ENCODE data around the gene SNAPIN. TPM values are rescaled to one million over a fixed set of nuclear protein-coding genes. Genes with fewer than 3 reads are reported as not detected.

Gene SNAPIN
- total and polyA plus RNA-seq, 9 donors = 31.6 to 70.2 (median 39.5) TPM

- Histone ChIP-seq H3K36me3 (no peaks in the 10 kb centered on the region), H3K9me3 (no peaks in the 10 kb centered on the region), H3K27me3 (no peaks in the 10 kb centered on the region), H3K4me3 (peak overlapping the region; percentile 64), H3K27ac (peak overlapping the region; percentile 44 to 65), H3K4me1 (ENCODE audit: insufficient read depth) (no peaks in the 10 kb centered on the region)
- TF ChIP-seq CTCF (IDR thresholded peaks at IDR 0.05) (peak; percentile 73 to 86 (median 83)), POLR2A (IDR thresholded peaks at IDR 0.05) (no peak)
- peak; percentile 59 to 71 (median 67) for DNase-seq
- WGBS, 3 donors = 1% methylated on average over 29 of the region's 29 CpGs
- intact Hi-C loops (cut with DNase I) = loop anchor here (2.0 to 10.0 kb wide), 7 partner anchors 69 to 309 kb away; partner anchors contain the start of genes DENND4B (in 2 of the 4), RAB13 (in 2 of the 4) and SLC27A3 (in 1 of the 4)
Measured at GRCh38 chr1:153677718-153678518, 19.4 kb downstream of the SNAPIN start.

DNA sequence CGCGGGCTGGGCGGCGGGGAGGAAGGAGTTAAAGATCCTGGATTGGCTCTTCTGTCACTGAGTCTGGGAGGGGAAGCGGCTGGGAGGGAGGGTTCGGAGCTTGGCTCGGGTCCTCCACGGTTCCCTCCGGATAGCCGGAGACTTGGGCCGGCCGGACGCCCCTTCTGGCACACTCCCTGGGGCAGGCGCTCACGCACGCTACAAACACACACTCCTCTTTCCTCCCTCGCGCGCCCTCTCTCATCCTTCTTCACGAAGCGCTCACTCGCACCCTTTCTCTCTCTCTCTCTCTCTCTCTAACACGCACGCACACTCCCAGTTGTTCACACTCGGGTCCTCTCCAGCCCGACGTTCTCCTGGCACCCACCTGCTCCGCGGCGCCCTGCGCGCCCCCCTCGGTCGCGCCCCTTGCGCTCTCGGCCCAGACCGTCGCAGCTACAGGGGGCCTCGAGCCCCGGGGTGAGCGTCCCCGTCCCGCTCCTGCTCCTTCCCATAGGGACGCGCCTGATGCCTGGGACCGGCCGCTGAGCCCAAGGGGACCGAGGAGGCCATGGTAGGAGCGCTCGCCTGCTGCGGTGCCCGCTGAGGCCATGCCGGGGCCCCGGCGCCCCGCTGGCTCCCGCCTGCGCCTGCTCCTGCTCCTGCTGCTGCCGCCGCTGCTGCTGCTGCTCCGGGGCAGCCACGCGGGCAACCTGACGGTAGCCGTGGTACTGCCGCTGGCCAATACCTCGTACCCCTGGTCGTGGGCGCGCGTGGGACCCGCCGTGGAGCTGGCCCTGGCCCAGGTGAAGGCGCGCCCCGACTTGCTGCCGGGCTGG, 20.2 kb downstream of the SNAPIN start, which contains the start of gene NPR1:
Gene NPR1, plus strand, starts transcription at position 170 of the 818 bp plus-strand sequence. Its CDS starts 421 bp downstream, at position 591.
- H3K36me3 ChIP-seq = no peaks in the 10 kb centered on the region
- TF ChIP-seq EP300 (IDR thresholded peaks at IDR 0.05) (no peak), POLR2A (IDR thresholded peaks at IDR 0.05) (no peak), CTCF (IDR thresholded peaks at IDR 0.05) (no peak)
- H3K27ac ChIP-seq = peak within 1 kb of the TSS; percentile 65 to 78
- H3K4me3 ChIP-seq = peak within 1 kb of the TSS; percentile 64
- H3K27me3 ChIP-seq = no peaks in the 10 kb centered on the region
- H3K9me3 ChIP-seq = no peaks in the 10 kb centered on the region
- H3K4me1 ChIP-seq (ENCODE audit: insufficient read depth) = no peaks in the 10 kb centered on the region
- intact Hi-C loops (cut with DNase I) = loop anchor here in 3 of 4 donors (2.0 to 10.0 kb wide), 6 partner anchors 69 to 309 kb away; partner anchors contain the start of genes DENND4B (in 2 of the 3) and RAB13 (in 2 of the 3)
- WGBS, 3 donors = 0 to 1% (median 0%) methylated on average over 48 to 78 of the region's 78 CpGs
- DNase-seq = peak; percentile 80 to 86 (median 81)

DNA sequence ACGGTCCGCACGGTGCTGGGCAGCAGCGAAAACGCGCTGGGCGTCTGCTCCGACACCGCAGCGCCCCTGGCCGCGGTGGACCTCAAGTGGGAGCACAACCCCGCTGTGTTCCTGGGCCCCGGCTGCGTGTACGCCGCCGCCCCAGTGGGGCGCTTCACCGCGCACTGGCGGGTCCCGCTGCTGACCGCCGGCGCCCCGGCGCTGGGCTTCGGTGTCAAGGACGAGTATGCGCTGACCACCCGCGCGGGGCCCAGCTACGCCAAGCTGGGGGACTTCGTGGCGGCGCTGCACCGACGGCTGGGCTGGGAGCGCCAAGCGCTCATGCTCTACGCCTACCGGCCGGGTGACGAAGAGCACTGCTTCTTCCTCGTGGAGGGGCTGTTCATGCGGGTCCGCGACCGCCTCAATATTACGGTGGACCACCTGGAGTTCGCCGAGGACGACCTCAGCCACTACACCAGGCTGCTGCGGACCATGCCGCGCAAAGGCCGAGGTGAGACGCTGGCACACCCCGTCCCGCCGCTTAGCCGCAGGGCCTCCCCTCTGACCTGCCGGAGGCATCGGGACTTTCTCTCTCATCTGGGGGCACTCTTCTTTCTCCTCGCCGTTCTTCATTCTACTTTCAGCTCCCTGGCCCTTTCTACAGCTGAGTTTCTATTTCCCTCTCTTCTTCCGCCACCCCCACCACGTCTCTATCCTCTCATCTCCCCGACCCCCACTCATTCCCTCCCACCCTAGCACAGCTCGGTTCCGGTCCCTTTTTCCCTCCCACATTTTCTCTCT, 21.0 kb downstream of the SNAPIN start:
- TF ChIP-seq POLR2A (IDR thresholded peaks at IDR 0.05) (no peak), CTCF (IDR thresholded peaks at IDR 0.05) (peak in 2 of 3 donors; percentile 58 to 60)
- H3K27me3 ChIP-seq = no peaks in the 10 kb centered on the region
- peak; percentile 45 to 68 (median 52) for DNase-seq

More for the DNA sequence above, 21.0 kb downstream of the SNAPIN start:
- Histone ChIP-seq H3K9me3 (no peaks in the 10 kb centered on the region), H3K4me3 (peak overlapping the region; percentile 64), H3K27ac (peak overlapping the region; percentile 65 to 78), H3K36me3 (no peaks in the 10 kb centered on the region), H3K4me1 (ENCODE audit: insufficient read depth) (no peaks in the 10 kb centered on the region)
- WGBS, 3 donors = 1 to 2% (median 1%) methylated on average over 27 to 73 of the region's 73 CpGs
- intact Hi-C loops (cut with DNase I) = loop anchor here in 3 of 4 donors (2.0 to 10.0 kb wide), 8 partner anchors 68 to 308 kb away; partner anchors contain the start of genes DENND4B (in 2 of the 3), RAB13 (in 2 of the 3) and JTB (in 1 of the 3)

All from ovary (tissue), 9 donors.